Endothelial cell of umbilical vein (primary cell): ENCODE results near the gene CCDC142. TPM values are rescaled to one million over a fixed set of nuclear protein-coding genes. Genes with fewer than 3 reads are reported as not detected.
A peak's percentile ranks its signal among the peaks of the same experiment; 100 is the strongest.

Source experiments
- BruUV-seq: library from RNA; stranded (reverse); fragments of 400-500 nt; replicated peaks from 2 replicates; lab custom pipeline; 2021; lab: Mats Ljungman, UMichigan
- CTCF ChIA-PET: fragments of 300-600, 350-600 bp; sonication (Branson Sonifier 250); formaldehyde crosslinking; loops from one replicate; lab custom pipeline; 2021; ENCODE audit warnings: antibody characterized with exemption, inconsistent platforms; lab: Charles Lee
- POLR2A ChIA-PET: fragments of 300-600, 350-600 bp; sonication (Branson Sonifier 250); formaldehyde crosslinking; loops from one replicate; lab custom pipeline; 2021; ENCODE audit warnings: antibody characterized with exemption, inconsistent platforms; lab: Charles Lee
- DNase-seq: peaks from one replicate; pipeline ENCODE4 v3.0.0-alpha.2; 2011; ENCODE audit warnings: low read depth, low spot score
- FAIRE-seq: peaks from 2 replicates; lab custom pipeline; 2011; peaks lifted over from hg19 to GRCh38; lab: Jason Lieb, UNC
- H2AFZ ChIP-seq: 2 replicates; pipeline ENCODE4 v1.6.0; 2012; ENCODE audit warnings: low read depth, low read length, control low read depth, inconsistent platforms
- H3K27ac ChIP-seq: 2 replicates; pipeline ENCODE4 v1.5.1; 2011; ENCODE audit warnings: low read depth, mild to moderate bottlenecking, control low read depth, low read length, moderate library complexity; ENCODE audit not compliant: insufficient read depth
- H3K27me3 ChIP-seq, 2 experiments: 2 replicates each; pipeline versions ENCODE4 v1.6.0 to v1.6.1; 2011; ENCODE audit warnings: low read length in 2 of 2, mixed read lengths in 1 of 2; ENCODE audit not compliant: control insufficient read depth in 2 of 2, insufficient read depth in 2 of 2
- H3K36me3 ChIP-seq, 2 experiments: 2 replicates in 1 of 2; 3 replicates in 1 of 2; pipeline ENCODE4 v1.5.1; 2011; ENCODE audit warnings: low read length in 2 of 2, mild to moderate bottlenecking in 1 of 2, moderate library complexity in 1 of 2; ENCODE audit not compliant: control insufficient read depth in 2 of 2, insufficient read depth in 2 of 2; ENCODE audit errors: extremely low read depth in 1 of 2
- H3K4me1 ChIP-seq: 3 replicates; pipeline ENCODE4 v1.5.1; 2011; ENCODE audit warnings: mild to moderate bottlenecking, low read length; ENCODE audit not compliant: control insufficient read depth, insufficient read depth; ENCODE audit errors: extremely low read depth
- H3K4me2 ChIP-seq: 2 replicates; pipeline ENCODE4 v1.6.1; 2011; ENCODE audit warnings: low read length, control low read depth, mixed read lengths; ENCODE audit not compliant: insufficient read depth
- H3K4me3 ChIP-seq, 3 experiments: fragments of 200-600 bp in 1 of 3; sonication (generic), shearing (Covaris generic) in 1 of 3; replicated peaks in 1 of 3; 2 replicates each; pipeline ENCODE4 v1.5.1; 2011 to 2016; ENCODE audit warnings: control low read depth in 3 of 3, low read length in 3 of 3, mild to moderate bottlenecking in 2 of 3, inconsistent platforms in 1 of 3, low read depth in 1 of 3, moderate library complexity in 1 of 3; ENCODE audit not compliant: insufficient read depth in 1 of 3
- H3K79me2 ChIP-seq: 2 replicates; pipeline ENCODE4 v1.6.0; 2012; ENCODE audit warnings: low read length, inconsistent platforms; ENCODE audit not compliant: control insufficient read depth, insufficient read depth
- H3K9ac ChIP-seq: replicated peaks from 2 replicates; pipeline ENCODE3; 2011; ENCODE audit warnings: low read length, control low read depth; ENCODE audit not compliant: insufficient read depth; ENCODE audit errors: extremely low read depth
- H3K9me1 ChIP-seq: replicated peaks from 3 replicates; pipeline ENCODE4 v1.6.0; 2011; ENCODE audit warnings: mild to moderate bottlenecking, low read length; ENCODE audit not compliant: control insufficient read depth, insufficient read depth; ENCODE audit errors: extremely low read depth
- H3K9me3 ChIP-seq: replicated peaks from 2 replicates; pipeline ENCODE4 v1.5.1; 2012; ENCODE audit warnings: low read length, inconsistent platforms; ENCODE audit not compliant: control insufficient read depth, insufficient read depth
- H4K20me1 ChIP-seq: replicated peaks from 2 replicates; pipeline ENCODE3; 2011; ENCODE audit warnings: mild to moderate bottlenecking, low read length; ENCODE audit not compliant: control insufficient read depth, insufficient read depth; ENCODE audit errors: extremely low read depth
- CTCF ChIP-seq, 2 donors: IDR thresholded peaks; 1 replicate in 1 of 2; 2 replicates in 1 of 2; pipeline ENCODE4 v1.5.1; 2011; ENCODE audit warnings: low read length in 2 of 2, mild to moderate bottlenecking in 2 of 2, moderate library complexity in 2 of 2, control low read depth in 1 of 2, inconsistent platforms in 1 of 2, low read depth in 1 of 2; ENCODE audit not compliant: insufficient read depth in 1 of 2; ENCODE audit errors: extremely low read depth in 1 of 2
- EZH2 ChIP-seq: IDR thresholded peaks from 2 replicates; pipeline ENCODE4 v1.6.1; 2012; ENCODE audit warnings: borderline replicate concordance, low read depth, mild to moderate bottlenecking, moderate library complexity, low read length, inconsistent platforms; ENCODE audit not compliant: severe bottlenecking
- FOS ChIP-seq: IDR thresholded peaks from 2 replicates; pipeline ENCODE4 v1.6.1; 2011; ENCODE audit warnings: mild to moderate bottlenecking, low read length, moderate library complexity, borderline replicate concordance; ENCODE audit not compliant: insufficient read depth
- GATA2 ChIP-seq: IDR thresholded peaks from 2 replicates; pipeline ENCODE4 v1.7.0; 2011; ENCODE audit warnings: low read depth, mild to moderate bottlenecking, moderate library complexity, mixed read lengths, low read length; ENCODE audit not compliant: insufficient read length, insufficient read depth
- JUN ChIP-seq: IDR thresholded peaks from 2 replicates; pipeline ENCODE4 v1.6.1; 2011; ENCODE audit warnings: borderline replicate concordance, low read depth; ENCODE audit not compliant: insufficient read length, insufficient read depth
- MAX ChIP-seq: IDR thresholded peaks from 2 replicates; pipeline ENCODE4 v1.6.1; 2011; ENCODE audit not compliant: insufficient read depth, insufficient read length
- MYC ChIP-seq: IDR thresholded peaks from one replicate; pipeline ENCODE4 v1.6.1; 2011; ENCODE audit warnings: mild to moderate bottlenecking, low read depth, low read length
- POLR2A ChIP-seq: IDR thresholded peaks from 2 replicates; pipeline ENCODE4 v1.6.1; 2012; ENCODE audit warnings: low read depth, mild to moderate bottlenecking, control low read depth, low read length
- POLR2AphosphoS5 ChIP-seq: IDR thresholded peaks from 2 replicates; pipeline ENCODE4 v1.6.1; 2012; ENCODE audit warnings: low read depth, mild to moderate bottlenecking, control low read depth, low read length, moderate library complexity; ENCODE audit not compliant: insufficient read depth
- dilution Hi-C: fragments of 300-500 bp; cut with MboI; formaldehyde crosslinking; loops from one replicate; pipeline ENCODE4 v1.15.0; 2019; ENCODE audit warnings: low sequenced_read_pairs; ENCODE audit not compliant: extremely low pct_ligation_motif_present
- intact Hi-C: fragments of 100-400 bp; cut with micrococcal nuclease; formaldehyde crosslinking; loops from one replicate; pipeline ENCODE4 v1.10.0; 2022
- polyA plus RNA-seq, 4 experiments: library from polyadenylated mRNA; depleted of rRNA in 3 of 4; stranded (reverse) in 3 of 4; unstranded in 1 of 4; fragments of >200 nt; gene quantifications; 2 replicates each; pipeline versions ENCODE4 v1.2.1 to v1.2.3, GENCODE V29; 2011 to 2012; ENCODE audit warnings: missing spikeins in 1 of 4
- total RNA-seq: library from RNA; stranded (reverse); gene quantifications from 2 replicates; pipeline ENCODE4 v1.2.3, GENCODE V29; 2021

CCDC142 gene
- total and polyA plus RNA-seq, 2 donors (not counting 3 experiments of a cell fraction or from before 2014, with no cell fraction given) = 12.8 to 23.8 TPM

GRCh38 chr2:74457129-74457548, 25.7 kb downstream of the CCDC142 start:
- POLR2A ChIA-PET = no interaction called here
- intact Hi-C loops (no loop called here), dilution Hi-C loops (no loop called here)
- peak overlapping the region; percentile 58 for H3K4me2 ChIP-seq
- no peak for FAIRE-seq
- no peaks in the 10 kb centered on the region for H3K9me1 ChIP-seq
- peaks cover 0 to 4% of the 10 kb centered on the region in 2 experiments for H3K36me3 ChIP-seq
- peak; percentile 52 for DNase-seq
- H3K4me1 ChIP-seq = peaks cover 22% of the 10 kb centered on the region
- H3K79me2 ChIP-seq = peaks cover 2% of the 10 kb centered on the region
- CTCF ChIA-PET = interaction anchor here (0.9 to 2.3 kb wide), 3 partner anchors 11 to 24 kb away, joined by 3 to 7 read pairs (median 3); no protein-coding TSS in a partner anchor
- no TSS peak for BruUV-seq
- peak overlapping the region in 2 of 3 experiments; percentile 40 to 59 for H3K4me3 ChIP-seq
- H3K9ac ChIP-seq = peak overlapping the region; percentile 6
- peaks cover 0 to 4% of the 10 kb centered on the region in 2 experiments for H3K27me3 ChIP-seq
- no peaks in the 10 kb centered on the region for H3K9me3 ChIP-seq
- no peaks in the 10 kb centered on the region for H4K20me1 ChIP-seq
- H2AFZ ChIP-seq = peak overlapping the region; percentile 59
- no peak for TF ChIP-seq MAX
- no peak for TF ChIP-seq POLR2AphosphoS5
- no peak for TF ChIP-seq EZH2
- no peak for TF ChIP-seq GATA2
- no peak for TF ChIP-seq MYC
- no peak for TF ChIP-seq CTCF (IDR thresholded peaks at IDR 0.05; ENCODE audit: extremely low read depth in 1 of 2, insufficient read depth in 1 of 2, low read depth in 1 of 2, low read length in 2 of 2)
- TF ChIP-seq FOS = no peak
- TF ChIP-seq POLR2A = no peak
- TF ChIP-seq JUN = no peak
- H3K27ac ChIP-seq = no peak overlapping the region
